Ishikawa (cell line): ENCODE measurements around the gene HMGXB3.

Experiments
- CEBPB ChIP-seq: IDR thresholded peaks from 2 replicates; pipeline ENCODE4 v1.6.1; 2012
- CREB1 ChIP-seq: IDR thresholded peaks from 2 replicates; pipeline ENCODE4 v1.6.1; 2012; ENCODE audit warnings: low read depth
- EGR1 ChIP-seq: IDR thresholded peaks from 2 replicates; pipeline ENCODE4 v1.6.1; 2012
- EP300 ChIP-seq: IDR thresholded peaks from 2 replicates; pipeline ENCODE4 v1.6.1; 2012; ENCODE audit warnings: borderline replicate concordance
- FOXM1 ChIP-seq: IDR thresholded peaks from 2 replicates; pipeline ENCODE4 v1.6.1; 2012; ENCODE audit warnings: low read depth, borderline replicate concordance
- NFIC ChIP-seq: IDR thresholded peaks from 2 replicates; pipeline ENCODE4 v1.6.1; 2012
- RAD21 ChIP-seq: IDR thresholded peaks from 2 replicates; pipeline ENCODE4 v1.6.1; 2012; ENCODE audit warnings: low read depth
- TAF1 ChIP-seq: IDR thresholded peaks from 2 replicates; pipeline ENCODE4 v1.6.1; 2012; ENCODE audit warnings: low read depth, mild to moderate bottlenecking
- TCF12 ChIP-seq: IDR thresholded peaks from 2 replicates; pipeline ENCODE4 v1.6.1; 2012; ENCODE audit warnings: low read depth
- TEAD4 ChIP-seq: IDR thresholded peaks from 2 replicates; pipeline ENCODE4 v1.6.1; 2012
- YY1 ChIP-seq: IDR thresholded peaks from 2 replicates; pipeline ENCODE4 v1.6.1; 2012; ENCODE audit warnings: low read depth
- ZBTB7A ChIP-seq: IDR thresholded peaks from 2 replicates; pipeline ENCODE4 v1.6.1; 2012; ENCODE audit warnings: low read depth
- TF ChIP-seq, protein P1 (sequence below): IDR thresholded peaks from 2 replicates; pipeline ENCODE4 v1.6.1; 2012
- TF ChIP-seq, protein P2 (sequence below): IDR thresholded peaks from 2 replicates; pipeline ENCODE4 v1.6.1; 2012
- TF ChIP-seq, protein P3 (sequence below): IDR thresholded peaks from 2 replicates; pipeline ENCODE4 v1.6.1; 2012; ENCODE audit warnings: low read depth, mild to moderate bottlenecking

HMGXB3 gene

DNA sequence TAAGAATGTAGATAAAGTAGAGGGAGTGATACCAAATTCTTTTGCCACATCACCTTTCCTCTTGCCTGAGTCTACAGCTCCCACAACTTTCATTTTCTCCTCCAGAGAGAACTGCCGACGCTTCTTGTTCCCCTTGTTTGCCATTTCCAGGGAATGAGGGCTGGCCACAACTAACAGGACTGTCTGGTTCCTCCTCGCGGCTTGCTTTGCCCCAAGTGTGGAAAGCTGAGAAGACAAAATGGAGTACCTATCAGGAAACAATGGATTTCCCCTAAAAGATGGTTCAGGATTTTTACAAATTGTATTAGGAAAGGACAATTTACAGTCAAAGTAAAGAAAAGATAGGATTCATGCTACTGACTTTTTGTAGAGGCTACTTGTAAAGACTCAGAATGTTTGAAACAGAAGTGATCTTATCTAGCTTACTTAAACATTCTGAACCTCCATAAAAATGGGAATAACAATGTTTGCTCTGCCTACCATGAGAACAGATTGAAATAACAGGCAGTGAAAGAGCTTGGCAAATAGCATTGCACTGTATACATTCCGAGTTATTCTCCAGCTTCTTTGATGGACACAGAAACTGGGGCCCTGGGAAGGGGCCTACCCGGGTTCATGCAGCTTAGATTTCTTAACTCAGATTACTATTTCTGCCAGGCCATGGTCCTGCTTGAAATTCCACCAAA lies 4.2 kb upstream of the HMGXB3 start:
- TF ChIP-seq, protein P1, sequence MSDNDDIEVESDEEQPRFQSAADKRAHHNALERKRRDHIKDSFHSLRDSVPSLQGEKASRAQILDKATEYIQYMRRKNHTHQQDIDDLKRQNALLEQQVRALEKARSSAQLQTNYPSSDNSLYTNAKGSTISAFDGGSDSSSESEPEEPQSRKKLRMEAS = no peak
- no peak for TF ChIP-seq EGR1
- no peak for TF ChIP-seq CEBPB
- no peak for TF ChIP-seq NFIC
- no peak for TF ChIP-seq TAF1
- TF ChIP-seq, protein P2, sequence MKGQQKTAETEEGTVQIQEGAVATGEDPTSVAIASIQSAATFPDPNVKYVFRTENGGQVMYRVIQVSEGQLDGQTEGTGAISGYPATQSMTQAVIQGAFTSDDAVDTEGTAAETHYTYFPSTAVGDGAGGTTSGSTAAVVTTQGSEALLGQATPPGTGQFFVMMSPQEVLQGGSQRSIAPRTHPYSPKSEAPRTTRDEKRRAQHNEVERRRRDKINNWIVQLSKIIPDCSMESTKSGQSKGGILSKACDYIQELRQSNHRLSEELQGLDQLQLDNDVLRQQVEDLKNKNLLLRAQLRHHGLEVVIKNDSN = no peak
- TF ChIP-seq EP300 = no peak
- no peak for TF ChIP-seq CREB1
- no peak for TF ChIP-seq ZBTB7A

DNA sequence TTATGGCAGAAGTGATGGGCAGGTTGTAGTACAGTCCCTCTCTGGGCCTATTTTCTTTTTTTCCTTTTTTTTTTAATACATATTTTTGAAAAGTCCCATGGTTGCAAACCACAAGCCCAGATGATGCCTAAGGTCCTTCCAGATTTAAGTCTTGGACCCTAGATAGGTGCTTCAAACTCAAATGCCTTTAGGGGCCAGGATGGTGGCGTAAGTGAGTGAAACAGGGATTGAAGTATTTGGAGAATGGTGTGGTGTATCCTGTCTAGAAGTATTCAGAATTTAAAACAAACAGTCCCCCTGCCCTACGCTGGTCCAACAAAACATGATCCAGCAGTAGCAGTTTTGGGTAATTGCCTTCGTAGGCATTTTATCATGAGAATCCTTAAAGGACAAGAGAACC lies 2.3 kb upstream of the HMGXB3 start:
- TF ChIP-seq ZBTB7A (no peak), CREB1 (no peak), CEBPB (no peak), RAD21 (no peak), TAF1 (no peak), EP300 (no peak), NFIC (no peak), TCF12 (no peak)
- TF ChIP-seq, protein P1 = no peak

DNA sequence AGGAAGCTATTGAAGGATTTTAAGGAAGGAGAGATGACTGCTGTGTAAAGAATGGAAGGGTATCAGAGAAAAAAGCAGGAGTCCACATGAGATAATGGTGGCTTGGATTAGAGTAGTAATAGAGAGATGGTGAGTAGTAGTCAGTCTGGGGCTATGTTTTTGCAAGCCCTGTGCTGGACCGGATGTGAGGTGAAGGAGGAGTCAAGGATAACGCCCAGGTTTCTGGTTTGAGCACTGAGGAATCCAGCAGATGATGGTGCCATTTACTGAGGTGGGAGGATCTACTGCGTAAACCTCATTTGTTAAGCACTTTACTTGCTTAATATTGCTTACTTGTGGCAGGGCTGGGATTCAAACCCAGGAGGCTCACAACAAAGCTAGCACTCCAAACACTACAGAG lies 1.2 kb upstream of the HMGXB3 start:
- TF ChIP-seq YY1 (no peak), TAF1 (no peak), NFIC (no peak), FOXM1 (no peak), EGR1 (no peak), CEBPB (no peak), TCF12 (no peak), TEAD4 (no peak)
- TF ChIP-seq, protein P1 = no peak

DNA sequence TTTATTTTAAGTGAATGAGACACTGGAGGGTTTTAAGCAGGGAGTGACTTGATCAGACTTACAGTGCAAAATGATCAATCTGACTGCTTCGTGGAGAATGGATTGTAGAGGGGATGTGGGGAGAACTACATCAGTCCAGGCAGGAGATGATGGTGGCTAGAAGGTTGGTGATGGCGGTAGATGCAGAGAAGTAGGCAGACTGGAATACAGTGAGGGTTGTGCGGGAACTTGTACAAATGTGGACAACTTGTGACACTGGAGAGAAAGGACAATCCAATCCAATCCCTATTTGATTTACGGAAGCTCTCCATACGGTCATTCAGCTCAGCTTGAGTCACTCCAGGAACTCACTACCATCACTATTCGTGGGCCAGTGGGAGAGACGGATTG lies 678 bp upstream of the HMGXB3 start:
- no peak for TF ChIP-seq CEBPB
- TF ChIP-seq, protein P1 = no peak
- TF ChIP-seq NFIC = no peak
- no peak for TF ChIP-seq ZBTB7A
- TF ChIP-seq EP300 = no peak
- TF ChIP-seq TCF12 = no peak
- TF ChIP-seq, protein P3, sequence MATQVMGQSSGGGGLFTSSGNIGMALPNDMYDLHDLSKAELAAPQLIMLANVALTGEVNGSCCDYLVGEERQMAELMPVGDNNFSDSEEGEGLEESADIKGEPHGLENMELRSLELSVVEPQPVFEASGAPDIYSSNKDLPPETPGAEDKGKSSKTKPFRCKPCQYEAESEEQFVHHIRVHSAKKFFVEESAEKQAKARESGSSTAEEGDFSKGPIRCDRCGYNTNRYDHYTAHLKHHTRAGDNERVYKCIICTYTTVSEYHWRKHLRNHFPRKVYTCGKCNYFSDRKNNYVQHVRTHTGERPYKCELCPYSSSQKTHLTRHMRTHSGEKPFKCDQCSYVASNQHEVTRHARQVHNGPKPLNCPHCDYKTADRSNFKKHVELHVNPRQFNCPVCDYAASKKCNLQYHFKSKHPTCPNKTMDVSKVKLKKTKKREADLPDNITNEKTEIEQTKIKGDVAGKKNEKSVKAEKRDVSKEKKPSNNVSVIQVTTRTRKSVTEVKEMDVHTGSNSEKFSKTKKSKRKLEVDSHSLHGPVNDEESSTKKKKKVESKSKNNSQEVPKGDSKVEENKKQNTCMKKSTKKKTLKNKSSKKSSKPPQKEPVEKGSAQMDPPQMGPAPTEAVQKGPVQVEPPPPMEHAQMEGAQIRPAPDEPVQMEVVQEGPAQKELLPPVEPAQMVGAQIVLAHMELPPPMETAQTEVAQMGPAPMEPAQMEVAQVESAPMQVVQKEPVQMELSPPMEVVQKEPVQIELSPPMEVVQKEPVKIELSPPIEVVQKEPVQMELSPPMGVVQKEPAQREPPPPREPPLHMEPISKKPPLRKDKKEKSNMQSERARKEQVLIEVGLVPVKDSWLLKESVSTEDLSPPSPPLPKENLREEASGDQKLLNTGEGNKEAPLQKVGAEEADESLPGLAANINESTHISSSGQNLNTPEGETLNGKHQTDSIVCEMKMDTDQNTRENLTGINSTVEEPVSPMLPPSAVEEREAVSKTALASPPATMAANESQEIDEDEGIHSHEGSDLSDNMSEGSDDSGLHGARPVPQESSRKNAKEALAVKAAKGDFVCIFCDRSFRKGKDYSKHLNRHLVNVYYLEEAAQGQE = no peak
- no peak for TF ChIP-seq YY1
- TF ChIP-seq TAF1 = no peak

DNA sequence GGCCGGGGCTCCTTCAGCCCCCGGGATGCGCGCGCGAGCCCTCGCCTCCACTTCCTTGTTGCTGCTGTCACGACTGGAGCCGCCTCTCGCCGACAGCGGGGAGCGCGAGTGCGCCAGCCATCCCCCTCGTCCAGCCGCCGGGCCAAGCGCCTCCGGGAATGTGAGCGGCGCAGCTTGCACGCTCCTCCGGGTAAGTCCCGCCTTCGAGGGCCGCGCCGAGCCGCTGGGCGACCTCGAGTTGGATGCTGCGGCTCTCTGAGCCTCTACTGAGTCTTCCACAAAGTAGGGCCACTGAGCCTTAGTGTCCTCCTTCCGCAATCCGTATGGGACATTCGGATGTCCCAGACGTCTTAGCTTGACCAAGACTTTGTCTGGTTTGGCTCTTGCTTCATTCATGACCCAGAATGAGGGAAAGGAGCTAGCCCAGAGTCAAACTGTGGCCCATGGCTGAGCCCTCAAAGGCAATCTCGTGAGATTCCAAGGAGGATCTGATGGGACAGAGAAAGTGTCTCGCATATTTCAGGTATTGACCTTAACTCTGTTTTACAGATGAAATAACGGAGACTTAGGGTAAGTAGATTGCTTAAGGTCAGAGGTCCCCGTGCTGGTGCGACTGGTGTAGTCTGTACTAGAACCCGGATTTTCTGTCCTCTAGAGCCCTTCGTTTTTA lies 586 bp downstream of the HMGXB3 start:
- TF ChIP-seq NFIC (no peak), FOXM1 (no peak), TAF1 (no peak), EP300 (no peak), CREB1 (no peak), YY1 (no peak), EGR1 (no peak), ZBTB7A (no peak), TEAD4 (no peak), TCF12 (no peak), RAD21 (no peak), CEBPB (no peak)
- TF ChIP-seq, protein P2 = no peak
- TF ChIP-seq, protein P1 = no peak
- TF ChIP-seq, protein P3 = no peak
